Peyer's patch (tissue), 4 donors: ENCODE results near the gene DNM3.

Experiments used
- CTCF ChIP-seq, 6 experiments: fragments of 450-650 bp in 4 of 6; fragments of 200-600 bp in 2 of 6; sonication (generic) in 1 of 6; IDR thresholded peaks; one replicate each; pipeline ENCODE4 v1.5.1; 2017 to 2019; ENCODE audit warnings: antibody characterized with exemption in 6 of 6, mild to moderate bottlenecking in 3 of 6, moderate library complexity in 1 of 6
- POLR2A ChIP-seq, 2 donors: fragments of 450-650 bp; IDR thresholded peaks; one replicate each; pipeline ENCODE4 v1.5.1; 2017; ENCODE audit warnings: antibody characterized with exemption in 2 of 2, mild to moderate bottlenecking in 2 of 2, moderate library complexity in 2 of 2

- no peak for TF ChIP-seq CTCF (IDR thresholded peaks at IDR 0.05)
- TF ChIP-seq POLR2A (IDR thresholded peaks at IDR 0.05) = no peak
Observed at GRCh38 chr1:172383536-172383935, 542.2 kb downstream of the DNM3 start.
